ENCODE measurements around the gene ANO8. TPM values are rescaled to one million over a fixed set of nuclear protein-coding genes. Genes with fewer than 3 reads are reported as not detected.
A peak's percentile ranks its signal among the peaks of the same experiment; 100 is the strongest.

The ANO8 gene
- total and polyA plus RNA-seq, 2 of the 13 experiments (the other 11 are each of a cell fraction or from before 2014, with no cell fraction given): 1.8 to 3.5 TPM

DNA sequence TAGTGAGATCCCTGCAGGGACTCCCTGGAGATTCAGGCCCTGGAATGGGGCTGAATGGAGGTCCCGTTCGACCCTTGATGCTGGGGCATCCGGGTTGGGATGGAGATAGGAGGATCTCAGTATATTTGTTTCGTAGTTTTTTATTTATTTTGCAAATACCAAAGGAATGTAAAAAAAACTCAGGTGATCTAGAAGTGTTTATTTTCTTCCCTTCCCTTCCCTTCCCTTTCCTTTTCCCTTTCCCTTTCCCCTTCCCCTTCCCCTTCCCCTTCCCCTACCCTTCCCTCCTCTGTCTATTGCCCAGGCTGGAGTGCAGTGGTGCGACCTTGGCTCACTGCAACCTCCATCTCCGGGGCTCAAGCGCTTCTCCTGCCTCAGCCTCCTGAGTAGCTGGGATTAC lies 7.2 kb upstream of the ANO8 start (continued):
- TF ChIP-seq ZNF296 (CRISPR knock-in tag; conservative IDR thresholded peaks at IDR 0.05) (no peak), RBFOX2 (IDR thresholded peaks at IDR 0.05; ENCODE audit: low read depth, low read length) (0 out of 2 replicates have a peak, but pooled peaks have one; percentile 5), ONECUT2 (CRISPR knock-in tag; IDR thresholded peaks at IDR 0.05) (no peak), FOXM1 (CRISPR knock-in tag; IDR thresholded peaks at IDR 0.05) (no peak), HMG20A (CRISPR knock-in tag; IDR thresholded peaks at IDR 0.05; ENCODE audit: borderline replicate concordance) (no peak), SP5 (CRISPR knock-in tag; IDR thresholded peaks at IDR 0.05; ENCODE audit: borderline replicate concordance, low read depth) (no peak)
- TF ChIP-seq, protein P1, sequence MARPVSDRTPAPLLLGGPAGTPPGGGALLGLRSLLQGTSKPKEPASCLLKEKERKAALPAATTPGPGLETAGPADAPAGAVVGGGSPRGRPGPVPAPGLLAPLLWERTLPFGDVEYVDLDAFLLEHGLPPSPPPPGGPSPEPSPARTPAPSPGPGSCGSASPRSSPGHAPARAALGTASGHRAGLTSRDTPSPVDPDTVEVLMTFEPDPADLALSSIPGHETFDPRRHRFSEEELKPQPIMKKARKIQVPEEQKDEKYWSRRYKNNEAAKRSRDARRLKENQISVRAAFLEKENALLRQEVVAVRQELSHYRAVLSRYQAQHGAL (CRISPR knock-in tag; IDR thresholded peaks at IDR 0.05; ENCODE audit: not compliant biosample characterization): no peak

DNA sequence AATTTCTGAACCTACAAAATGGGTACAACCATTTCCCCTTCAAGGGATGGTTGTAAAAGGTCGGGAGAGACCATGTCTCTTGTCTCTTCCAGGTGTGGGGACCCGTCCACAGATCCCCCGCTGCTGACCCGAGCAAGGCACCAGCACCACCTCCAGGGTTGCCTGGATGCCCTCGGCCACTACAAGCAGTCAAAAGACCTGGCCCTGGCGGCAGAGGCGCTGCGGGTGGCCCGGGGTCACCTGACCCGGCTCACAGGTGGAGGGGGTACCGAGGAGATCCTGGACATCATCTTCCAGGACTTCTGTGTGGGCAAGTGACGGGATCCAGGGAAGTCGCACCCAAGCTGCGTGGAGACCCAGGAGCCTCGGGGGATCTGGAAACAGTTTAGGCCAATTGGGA lies 6.7 kb upstream of the ANO8 start:
- ATAC-seq: no peak
- Histone ChIP-seq H4K20me1 (ENCODE audit: insufficient read depth, low read length) (no peaks in the 10 kb centered on the region), H3K79me2 (ENCODE audit: insufficient read depth, low read length) (peaks cover 7% of the 10 kb centered on the region), H3K4me3 (replicated peaks in 1 of 3; ENCODE audit: insufficient read depth in 1 of 3, low read depth in 2 of 3, low read length in 3 of 3) (no peak overlapping the region), H3K27me3 (ENCODE audit: control insufficient read depth in 1 of 2, insufficient read depth in 2 of 2, low read length in 2 of 2) (no peaks in the 10 kb centered on the region; a peak in 1 of 5 replicates), H3K4me1 (ENCODE audit: insufficient read depth, low read length) (peaks cover 43% of the 10 kb centered on the region), H3K27ac (ENCODE audit: extremely low read length, insufficient read depth, low read length) (peak overlapping the region; percentile 66), H3K9me3 (ENCODE audit: low read length) (no peaks in the 10 kb centered on the region), H3K36me3 (replicated peaks in 1 of 2; ENCODE audit: control insufficient read depth in 1 of 2, insufficient read depth in 2 of 2, low read length in 2 of 2) (peaks cover 1 to 9% of the 10 kb centered on the region in 2 experiments; a peak in 1 of 5 replicates), H2AFZ (ENCODE audit: low read length) (no peak overlapping the region), H3K4me2 (ENCODE audit: low read depth, low read length) (peak overlapping the region; percentile 72; the same call in 1 of the 2 replicates), H3K9ac (ENCODE audit: insufficient read depth, low read depth, low read length) (peak overlapping the region; percentile 20; the same call in 1 of the 2 replicates)
- 98% methylated on average over 9 of the region's 15 CpGs for WGBS (ENCODE audit: low lambda C conversion rate)
- no peak for TF ChIP-seq USF2 (IDR thresholded peaks at IDR 0.05; ENCODE audit: low read depth, low read length)
- TF ChIP-seq USF2 (CRISPR knock-in tag; IDR thresholded peaks at IDR 0.05; ENCODE audit: borderline replicate concordance): no peak
- 0 out of 2 replicates have a peak, but pooled peaks have one; percentile 12 for TF ChIP-seq RBFOX2 (IDR thresholded peaks at IDR 0.05; ENCODE audit: low read depth, low read length)
- 0 out of 2 replicates have a peak, but pooled peaks have one; percentile 11 for TF ChIP-seq SRY (CRISPR knock-in tag; IDR thresholded peaks at IDR 0.05)
- TF ChIP-seq, protein P2, sequence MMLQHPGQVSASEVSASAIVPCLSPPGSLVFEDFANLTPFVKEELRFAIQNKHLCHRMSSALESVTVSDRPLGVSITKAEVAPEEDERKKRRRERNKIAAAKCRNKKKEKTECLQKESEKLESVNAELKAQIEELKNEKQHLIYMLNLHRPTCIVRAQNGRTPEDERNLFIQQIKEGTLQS (CRISPR knock-in tag; IDR thresholded peaks at IDR 0.05): no peak
- FAIRE-seq: no peak
- in situ Hi-C loops (cut with HindIII; ENCODE audit: extremely low pct_ligation_motif_present, low pct_unique_long_range_greater_than_20kb) (no loop called here), intact Hi-C loops (cut with micrococcal nuclease; ENCODE audit: unreplicated experiment) (loop anchor here (10.0 kb wide), 1 partner anchor 123 kb away; the partner anchor contains the start of gene NXNL1)
- no TSS peak for BruUV-seq (replicated peaks)
- ChIA-PET POLR2A (interaction anchor here (1.0 kb wide), 1 partner anchor 78 kb away, joined by 4 read pairs; the partner anchor contains the start of gene MVB12A), CTCF (ENCODE audit: low intra/inter-chr PET ratio, low total read pairs) (no interaction called here)
- no peak for DNase-seq (ENCODE audit: low spot score)
